ENCODE results near the gene YKT6. TPM values are rescaled to one million over a fixed set of nuclear protein-coding genes. Genes with fewer than 3 reads are reported as not detected.

YKT6 gene
- total and polyA plus RNA-seq, 2 of the 8 experiments (the other 6 are each of a cell fraction or from before 2014, with no cell fraction given): 75.3 to 103 TPM

- WGBS, 2 experiments (ENCODE audit: extremely low coverage in 1 of 2, insufficient coverage in 1 of 2, insufficient read length in 1 of 2, insufficient replicate concordance in 2 of 2, low coverage in 1 of 2, low lambda C conversion rate in 2 of 2, missing lambda C conversion rate in 1 of 2): 93% methylated on average over 10 of the region's 12 CpGs; no CpG with 5 or more reads in 1 of the 2 experiments
- H4K20me1 ChIP-seq (replicated peaks in 1 of 2; ENCODE audit: control insufficient read depth in 1 of 2, insufficient read depth in 2 of 2, low read length in 2 of 2): peaks cover 0 to 5% of the 10 kb centered on the region in 2 experiments
- CTCF ChIA-PET (ENCODE audit: partially characterized antibody): interaction anchor here (1.1 to 2.1 kb wide), 5 partner anchors 9 to 57 kb away, joined by 3 to 9 read pairs (median 5); no protein-coding TSS in a partner anchor
These were observed 51.1 kb downstream of the YKT6 start for GRCh38 chr7:44251881-44252280.

More at GRCh38 chr7:44251881-44252280, 51.1 kb downstream of the YKT6 start:
- Histone ChIP-seq H3K9ac (replicated peaks in 1 of 4; ENCODE audit: extremely low read depth in 1 of 4, low read depth in 3 of 4, low read length in 3 of 4) (no peak overlapping the region), H3K36me3 (ENCODE audit: control insufficient read depth in 2 of 4, insufficient read depth in 4 of 4, low read length in 3 of 4) (no peaks in the 10 kb centered on the region), H4K8ac (ENCODE audit: extremely low read depth, insufficient read depth, low read length) (no peak overlapping the region; the same call in 1 of the 2 replicates), H3K4me1 (replicated peaks in 1 of 4; ENCODE audit: control insufficient read depth in 3 of 4, insufficient read depth in 4 of 4, low read length in 3 of 4) (no peaks in the 10 kb centered on the region), H3K14ac (ENCODE audit: insufficient read length) (no peak overlapping the region), H3K9me3 (ENCODE audit: insufficient read depth in 2 of 2, low read depth in 1 of 2, low read length in 1 of 2) (no peaks in the 10 kb centered on the region), H2BK5ac (ENCODE audit: low read depth, low read length) (no peak overlapping the region), H2BK120ac (replicated peaks; ENCODE audit: low read depth, low read length) (no peak overlapping the region), H3K23me2 (ENCODE audit: low read depth, low read length) (peaks cover 3% of the 10 kb centered on the region; the same call in 1 of the 2 replicates), H3K18ac (ENCODE audit: extremely low read depth, low read length) (no peak overlapping the region), H3K27ac (ENCODE audit: low read depth, low read length) (no peak overlapping the region), H3K4me2 (ENCODE audit: insufficient read depth in 1 of 2, low read depth in 2 of 2, low read length in 2 of 2) (no peak overlapping the region), H2BK15ac (ENCODE audit: low read length) (no peak overlapping the region), H4K91ac (replicated peaks; ENCODE audit: insufficient read length, low read length) (no peak overlapping the region), H2AFZ (ENCODE audit: low read length) (no peak overlapping the region), H3K56ac (replicated peaks; ENCODE audit: insufficient read length, low read depth, low read length) (no peak overlapping the region), H3K79me2 (ENCODE audit: control insufficient read depth in 1 of 2, insufficient read depth in 2 of 2, low read length in 2 of 2) (no peaks in the 10 kb centered on the region), H3K79me1 (ENCODE audit: low read depth, low read length) (no peaks in the 10 kb centered on the region), H3K27me3 (replicated peaks in 1 of 4; ENCODE audit: control insufficient read depth in 3 of 4, extremely low read depth in 1 of 4, insufficient read depth in 3 of 4, low read length in 3 of 4) (no peaks in the 10 kb centered on the region), H3K4me3 (ENCODE audit: extremely low read depth in 1 of 4, insufficient read depth in 2 of 4, low read depth in 3 of 4, low read length in 4 of 4) (no peak overlapping the region), H4K5ac (ENCODE audit: insufficient read length, low read depth, low read length) (no peak overlapping the region), H3K4ac (replicated peaks; ENCODE audit: insufficient read length, low read depth, low read length) (no peak overlapping the region), H2BK12ac (ENCODE audit: low read depth, low read length) (no peak overlapping the region), H2AK5ac (ENCODE audit: low read depth, low read length) (no peak overlapping the region), H2BK20ac (ENCODE audit: low read length) (no peak overlapping the region), H3K23ac (ENCODE audit: insufficient read length) (no peak overlapping the region)
- FAIRE-seq (no peak), DNase-seq (ENCODE audit: low read depth in 1 of 2, low spot score in 2 of 2) (no peak)
- POLR2A ChIA-PET (ENCODE audit: partially characterized antibody): no interaction called here
- no peak for TF ChIP-seq RXRA (IDR thresholded peaks at IDR 0.05; ENCODE audit: insufficient read depth, low read depth, low read length)
- TF ChIP-seq POU5F1 (IDR thresholded peaks at IDR 0.05; ENCODE audit: low read depth, low read length): no peak
- no peak for TF ChIP-seq TCF12 (IDR thresholded peaks at IDR 0.05; ENCODE audit: low read depth, low read length)
- TF ChIP-seq SUZ12 (IDR thresholded peaks at IDR 0.05; ENCODE audit: low read length): no peak
- TF ChIP-seq, protein P1, sequence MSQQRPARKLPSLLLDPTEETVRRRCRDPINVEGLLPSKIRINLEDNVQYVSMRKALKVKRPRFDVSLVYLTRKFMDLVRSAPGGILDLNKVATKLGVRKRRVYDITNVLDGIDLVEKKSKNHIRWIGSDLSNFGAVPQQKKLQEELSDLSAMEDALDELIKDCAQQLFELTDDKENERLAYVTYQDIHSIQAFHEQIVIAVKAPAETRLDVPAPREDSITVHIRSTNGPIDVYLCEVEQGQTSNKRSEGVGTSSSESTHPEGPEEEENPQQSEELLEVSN (IDR thresholded peaks at IDR 0.05): no peak
- no peak for TF ChIP-seq CBX5 (IDR thresholded peaks at IDR 0.05; ENCODE audit: low read depth, low read length)
- TF ChIP-seq RBBP5 (IDR thresholded peaks at IDR 0.05; ENCODE audit: borderline replicate concordance, low read depth, low read length): no peak

All from H1 (cell line).